Trophoblast cell (in vitro differentiated cells and primary cell): ENCODE results near the gene RAPGEFL1.
"Not testable (repeated sequence)": the region's sequence is repeated elsewhere in the genome, so short reads cannot be mapped to it uniquely, and the experiment has no call there.

Experiments
- DNase-seq, 2 donors: peaks; one replicate each; pipeline ENCODE4 v3.0.0-alpha.2; 2016
- H2AFZ ChIP-seq: 2 replicates; pipeline ENCODE4 v1.6.1; 2013; ENCODE audit warnings: low read length, moderate library complexity, mild to moderate bottlenecking; ENCODE audit not compliant: insufficient read depth, poor library complexity
- H2AK5ac ChIP-seq: 2 replicates; pipeline ENCODE4 v1.6.1; 2013; ENCODE audit warnings: mild to moderate bottlenecking, low read length
- H2BK120ac ChIP-seq: 2 replicates; pipeline ENCODE4 v1.6.1; 2013; ENCODE audit warnings: low read length, mild to moderate bottlenecking, moderate library complexity; ENCODE audit not compliant: insufficient read depth, poor library complexity
- H2BK12ac ChIP-seq: 2 replicates; pipeline ENCODE4 v1.6.1; 2013; ENCODE audit warnings: mild to moderate bottlenecking, low read length, moderate library complexity
- H2BK5ac ChIP-seq: 2 replicates; pipeline ENCODE4 v1.6.1; 2013; ENCODE audit warnings: low read length, low read depth, moderate library complexity, mild to moderate bottlenecking; ENCODE audit not compliant: poor library complexity
- H3K14ac ChIP-seq: 2 replicates; pipeline ENCODE4 v1.6.1; 2013; ENCODE audit warnings: mild to moderate bottlenecking, low read length
- H3K18ac ChIP-seq: 2 replicates; pipeline ENCODE4 v1.6.1; 2013; ENCODE audit warnings: mild to moderate bottlenecking, low read length
- H3K23ac ChIP-seq: 2 replicates; pipeline ENCODE4 v1.6.1; 2013; ENCODE audit warnings: low read length
- H3K27ac ChIP-seq: 2 replicates; pipeline ENCODE4 v1.5.1; 2013; ENCODE audit warnings: low read depth, mild to moderate bottlenecking, inconsistent platforms, low read length, moderate library complexity
- H3K27me3 ChIP-seq: 2 replicates; pipeline ENCODE4 v1.6.1; 2013; ENCODE audit warnings: inconsistent platforms, mild to moderate bottlenecking, low read length, moderate library complexity; ENCODE audit not compliant: insufficient read depth
- H3K36me3 ChIP-seq, 2 experiments: 1 replicate in 1 of 2; 2 replicates in 1 of 2; pipeline ENCODE4 v1.6.1; 2013; ENCODE audit warnings: low read length in 2 of 2, mild to moderate bottlenecking in 2 of 2, moderate library complexity in 1 of 2; ENCODE audit not compliant: insufficient read depth in 2 of 2, control insufficient read depth in 1 of 2
- H3K4ac ChIP-seq: 2 replicates; pipeline ENCODE4 v1.6.1; 2013; ENCODE audit warnings: low read depth, mild to moderate bottlenecking, low read length, moderate library complexity
- H3K4me1 ChIP-seq, 2 experiments: 1 replicate in 1 of 2; 2 replicates in 1 of 2; pipeline ENCODE4 v1.6.1; 2013; ENCODE audit warnings: low read length in 2 of 2, mild to moderate bottlenecking in 2 of 2, moderate library complexity in 1 of 2; ENCODE audit not compliant: insufficient read depth in 2 of 2, control insufficient read depth in 1 of 2
- H3K4me2 ChIP-seq: 2 replicates; pipeline ENCODE4 v1.6.1; 2013; ENCODE audit warnings: inconsistent platforms, mild to moderate bottlenecking, low read length, moderate library complexity
- H3K4me3 ChIP-seq: 2 replicates; pipeline ENCODE4 v1.5.1; 2013; ENCODE audit warnings: mild to moderate bottlenecking, low read depth, low read length, inconsistent platforms
- H3K79me1 ChIP-seq: one replicate; pipeline ENCODE4 v1.6.1; 2013; ENCODE audit warnings: low read length
- H3K79me2 ChIP-seq: 2 replicates; pipeline ENCODE4 v1.6.1; 2013; ENCODE audit warnings: low read length, mild to moderate bottlenecking; ENCODE audit not compliant: control insufficient read depth, insufficient read depth, poor library complexity
- H3K9ac ChIP-seq: 2 replicates; pipeline ENCODE4 v1.6.1; 2013; ENCODE audit warnings: mild to moderate bottlenecking, low read length
- H3K9me3 ChIP-seq: 2 replicates; pipeline ENCODE4 v1.6.1; 2013; ENCODE audit warnings: low read depth, mild to moderate bottlenecking, control low read depth, inconsistent platforms, low read length; ENCODE audit not compliant: insufficient read depth
- H4K12ac ChIP-seq: 2 replicates; pipeline ENCODE4 v1.6.1; 2013; ENCODE audit warnings: low read depth, mild to moderate bottlenecking, low read length, moderate library complexity
- H4K8ac ChIP-seq: 2 replicates; pipeline ENCODE4 v1.6.1; 2013; ENCODE audit warnings: low read depth, mild to moderate bottlenecking, low read length, moderate library complexity
- H4K91ac ChIP-seq: one replicate; pipeline ENCODE4 v1.6.1; 2013; ENCODE audit warnings: low read depth, mild to moderate bottlenecking, low read length, moderate library complexity
- WGBS: extraction: QIAGEN DNeasy Blood & Tissue Kit; methylation state at CpG from one replicate; pipeline ENCODE4 v1.1.7; 2013; ENCODE audit warnings: missing lambda C conversion rate; ENCODE audit not compliant: insufficient read length, insufficient coverage; ENCODE audit errors: extremely low coverage; 5-methylcytosine and 5-hydroxymethylcytosine counted together

RAPGEFL1 gene

DNA sequence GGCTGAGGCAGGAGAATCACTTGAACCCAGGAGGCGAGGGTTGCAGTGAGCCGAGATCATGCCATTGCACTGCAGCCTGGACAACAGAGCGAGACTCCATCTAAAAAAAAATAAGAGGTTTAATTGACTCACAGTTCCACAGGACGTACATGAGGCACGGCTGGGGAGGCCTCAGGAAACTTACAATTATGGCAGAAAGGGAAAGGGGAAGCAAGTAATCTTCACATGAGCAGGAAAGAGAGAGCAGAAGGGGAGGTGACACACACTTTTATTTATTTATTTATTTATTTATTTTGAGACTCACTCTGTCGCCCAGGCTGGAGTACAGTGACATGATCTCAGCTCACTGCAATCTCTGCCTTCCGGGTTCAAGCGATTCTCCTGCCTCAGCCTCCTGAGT is 28.9 kb downstream of the RAPGEFL1 start:
- not testable (repeated sequence) for H3K79me1 ChIP-seq, H3K18ac ChIP-seq, H4K8ac ChIP-seq, H3K9ac ChIP-seq, H2AK5ac ChIP-seq, H3K36me3 ChIP-seq, H3K27ac ChIP-seq, H3K27me3 ChIP-seq, H3K4me3 ChIP-seq, H3K79me2 ChIP-seq, H3K4me2 ChIP-seq, H2BK12ac ChIP-seq, H4K91ac ChIP-seq, H3K9me3 ChIP-seq, H4K12ac ChIP-seq, H2AFZ ChIP-seq, H3K23ac ChIP-seq, H2BK5ac ChIP-seq, DNase-seq, H3K14ac ChIP-seq, H3K4ac ChIP-seq, H2BK120ac ChIP-seq, H3K4me1 ChIP-seq
- WGBS: no CpG with 5 or more reads among the region's 8 CpGs

DNA sequence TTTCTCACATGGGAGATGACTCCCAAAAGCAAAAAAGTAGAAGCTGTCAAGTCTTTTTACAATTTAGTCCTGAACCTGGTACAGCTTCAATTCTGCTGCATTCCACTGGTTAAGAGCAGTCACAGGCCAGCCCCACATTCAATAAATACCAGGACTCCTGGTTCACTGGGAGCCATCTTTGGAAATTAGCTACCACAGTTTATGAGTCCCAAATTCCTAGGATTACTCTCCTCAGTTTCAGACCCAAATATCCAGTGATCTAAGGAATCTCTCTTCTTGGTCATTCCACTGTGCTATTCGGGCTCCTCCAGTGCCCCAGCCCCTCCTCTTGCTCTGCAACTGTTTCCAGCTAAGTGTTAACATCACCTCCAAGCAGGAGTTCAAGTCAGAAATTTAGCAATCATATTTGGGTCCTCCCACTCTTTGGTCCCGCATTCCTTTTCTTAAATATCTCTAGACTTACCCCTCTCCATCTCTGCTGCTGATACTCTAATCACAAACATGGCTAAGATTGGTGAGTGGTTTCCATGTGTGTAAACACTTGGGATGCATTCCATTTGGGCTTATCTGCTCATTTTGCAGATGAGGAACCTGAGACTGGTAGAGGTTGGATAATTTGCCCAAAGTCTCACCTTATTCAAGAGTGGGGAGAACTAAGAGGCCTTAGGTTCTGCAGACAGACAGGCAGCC is 32.3 kb downstream of the RAPGEFL1 start:
- Histone ChIP-seq H3K9me3 (no peaks in the 10 kb centered on the region), H3K18ac (no peak overlapping the region), H3K79me2 (no peaks in the 10 kb centered on the region), H2BK120ac (no peak overlapping the region), H3K9ac (no peak overlapping the region), H2AK5ac (no peak overlapping the region), H3K27ac (peak overlapping the region; percentile 59), H3K4me2 (no peak overlapping the region), H4K8ac (no peak overlapping the region), H3K4me1 (peaks cover 0 to 8% of the 10 kb centered on the region in 2 experiments), H3K14ac (no peak overlapping the region), H3K36me3 (no peaks in the 10 kb centered on the region), H2AFZ (peak overlapping the region; percentile 33), H2BK5ac (no peak overlapping the region), H3K23ac (no peak overlapping the region), H4K91ac (no peak overlapping the region), H4K12ac (no peak overlapping the region), H3K79me1 (peaks cover 2% of the 10 kb centered on the region), H3K27me3 (no peaks in the 10 kb centered on the region), H3K4ac (no peak overlapping the region), H2BK12ac (no peak overlapping the region), H3K4me3 (no peak overlapping the region)
- peak; percentile 50 to 81 for DNase-seq
- WGBS: no CpG with 5 or more reads among the region's 2 CpGs

DNA sequence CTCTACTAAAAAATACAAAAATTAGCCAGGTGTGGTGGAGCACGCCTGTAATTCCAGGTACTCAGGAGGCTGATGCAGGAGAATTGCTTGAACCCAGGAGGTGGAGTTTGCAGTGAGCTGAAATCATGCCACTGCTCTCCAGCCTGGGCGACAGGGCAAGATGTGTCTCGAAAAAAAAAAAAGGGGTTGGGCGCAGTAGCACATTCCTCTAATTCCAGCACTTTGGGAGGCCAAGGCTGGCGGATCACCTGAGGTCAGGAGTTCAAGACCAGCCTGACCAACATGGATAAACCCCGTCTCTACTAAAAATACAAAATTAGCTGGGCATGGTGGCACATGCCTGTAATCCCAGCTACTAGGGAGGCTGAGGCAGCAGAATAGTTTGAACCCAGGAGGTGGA is 36.6 kb downstream of the RAPGEFL1 start:
- H3K27ac ChIP-seq, H2AFZ ChIP-seq, H4K91ac ChIP-seq, H3K23ac ChIP-seq, H4K12ac ChIP-seq, H3K4me3 ChIP-seq, H4K8ac ChIP-seq, H2BK120ac ChIP-seq, H3K79me2 ChIP-seq, H2BK5ac ChIP-seq, H3K14ac ChIP-seq, H3K79me1 ChIP-seq, H2AK5ac ChIP-seq, DNase-seq, H3K9ac ChIP-seq, H3K4me1 ChIP-seq, H2BK12ac ChIP-seq, H3K4me2 ChIP-seq, H3K9me3 ChIP-seq, H3K18ac ChIP-seq, H3K27me3 ChIP-seq, H3K36me3 ChIP-seq, H3K4ac ChIP-seq: not testable (repeated sequence)
- no CpG with 5 or more reads among the region's 6 CpGs for WGBS

DNA sequence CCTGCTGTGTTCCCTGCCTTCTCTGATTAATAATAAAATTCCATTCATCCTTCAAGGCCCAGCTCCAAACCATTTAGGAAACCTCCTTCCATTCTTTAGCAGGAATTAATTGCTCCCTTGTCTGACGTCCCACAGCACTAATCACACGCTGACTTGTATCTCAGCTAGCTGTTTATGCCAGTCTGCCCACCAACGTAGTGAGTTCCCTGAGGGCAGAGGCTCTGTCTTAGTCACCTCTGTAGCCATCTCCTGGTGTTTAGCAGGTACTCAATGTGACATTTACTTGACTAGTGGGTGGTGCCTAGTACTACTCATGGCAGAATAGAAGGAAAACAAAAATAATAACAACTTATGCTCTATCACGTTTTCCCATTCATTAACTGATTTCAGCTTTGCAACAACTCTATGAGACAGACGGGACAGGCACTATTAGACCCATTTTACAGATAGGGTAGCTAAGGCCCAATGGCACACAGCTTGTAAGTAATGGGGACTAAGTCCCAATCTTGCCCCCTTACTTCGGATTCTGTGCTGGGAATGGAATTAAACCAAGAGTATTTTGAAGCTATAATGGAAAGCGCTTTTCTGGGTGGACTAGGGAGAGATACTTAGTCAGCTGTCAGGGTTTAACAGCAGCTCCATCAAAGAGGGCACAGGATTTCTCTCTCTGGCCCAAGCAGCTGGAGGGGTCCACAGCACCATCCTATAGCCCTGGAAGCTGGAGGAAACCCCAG is 40.9 kb downstream of the RAPGEFL1 start:
- no CpG with 5 or more reads among the region's 7 CpGs for WGBS

More for the DNA sequence above, 40.9 kb downstream of the RAPGEFL1 start:
- Histone ChIP-seq H3K14ac (no peak overlapping the region), H3K4me3 (no peak overlapping the region), H3K4me1 (peaks cover 5% of the 10 kb centered on the region in 2 experiments), H3K9me3 (no peaks in the 10 kb centered on the region), H3K79me2 (peaks cover 12% of the 10 kb centered on the region), H3K4ac (peak overlapping the region; percentile 85), H3K9ac (no peak overlapping the region), H3K18ac (no peak overlapping the region), H2BK5ac (no peak overlapping the region), H4K12ac (peak overlapping the region; percentile 95), H3K27ac (no peak overlapping the region), H3K79me1 (peaks cover 8% of the 10 kb centered on the region), H2AK5ac (no peak overlapping the region), H4K8ac (peak overlapping the region; percentile 98), H2BK12ac (no peak overlapping the region), H4K91ac (peak overlapping the region; percentile 68), H2BK120ac (no peak overlapping the region), H3K27me3 (no peaks in the 10 kb centered on the region), H3K36me3 (no peaks in the 10 kb centered on the region), H2AFZ (peak overlapping the region; percentile 23), H3K23ac (no peak overlapping the region), H3K4me2 (peak overlapping the region; percentile 97)
- DNase-seq: no peak
